HG02642 (cell line): ENCODE measurements around the gene RPL41.
"Not testable (repeated sequence)": the region's sequence is repeated elsewhere in the genome, so short reads cannot be mapped to it uniquely, and the experiment has no call there.

ENCODE experiments used
- ATAC-seq: cut with Tn5 transposase; IDR thresholded peaks from one replicate; pipeline ENCODE4 v1.9.1; 2021; ENCODE audit warnings: mild to moderate bottlenecking; ENCODE audit not compliant: unreplicated experiment, poor library complexity

RPL41 gene

GRCh38 chr12:56116267-56117081, at the start of gene RPL41:
Gene RPL41 (plus strand): TSS chr12:56116633.
- ATAC-seq: peak; percentile 47

GRCh38 chr12:56071648-56072047, 44.8 kb upstream of the RPL41 start:
- no peak for ATAC-seq

GRCh38 chr12:56074396-56074795, 42.0 kb upstream of the RPL41 start:
- ATAC-seq: no peak

GRCh38 chr12:56077966-56078365, 38.5 kb upstream of the RPL41 start:
- not testable (repeated sequence) for ATAC-seq

GRCh38 chr12:56078427-56078826, 38.0 kb upstream of the RPL41 start:
- no peak for ATAC-seq

- ATAC-seq: peak; percentile 78
Observed at GRCh38 chr12:56078931-56079722, 37.3 kb upstream of the RPL41 start.

GRCh38 chr12:56079723-56080555, 36.5 kb upstream of the RPL41 start, which contains the start of gene ERBB3:
Gene ERBB3 (plus strand): TSS chr12:56080165. CDS start chr12:56080301, 136 bp downstream.
- ATAC-seq: peak; percentile 38

- ATAC-seq: no peak
Observed at GRCh38 chr12:56080556-56081138, 35.8 kb upstream of the RPL41 start.

GRCh38 chr12:56081393-56082347, 34.8 kb upstream of the RPL41 start:
- no peak for ATAC-seq

GRCh38 chr12:56082382-56082781, 34.1 kb upstream of the RPL41 start:
- ATAC-seq: no peak

- no peak for ATAC-seq
Observed at GRCh38 chr12:56082967-56083366, 33.5 kb upstream of the RPL41 start.

GRCh38 chr12:56084958-56085543, 31.4 kb upstream of the RPL41 start:
- no peak for ATAC-seq

- no peak for ATAC-seq
Observed at GRCh38 chr12:56086096-56086495, 30.3 kb upstream of the RPL41 start.

GRCh38 chr12:56086608-56087007, 29.8 kb upstream of the RPL41 start:
- no peak for ATAC-seq

GRCh38 chr12:56087220-56087619, 29.2 kb upstream of the RPL41 start:
- ATAC-seq: no peak

- ATAC-seq: no peak
Observed at GRCh38 chr12:56097738-56098137, 18.7 kb upstream of the RPL41 start.

- ATAC-seq: no peak
Observed at GRCh38 chr12:56098592-56098991, 17.8 kb upstream of the RPL41 start.

GRCh38 chr12:56099787-56100186, 16.6 kb upstream of the RPL41 start:
- ATAC-seq: no peak

GRCh38 chr12:56101045-56101444, 15.4 kb upstream of the RPL41 start:
- ATAC-seq: no peak
